ENCODE results near the gene TC2N. TPM values are rescaled to one million over a fixed set of nuclear protein-coding genes. Genes with fewer than 3 reads are reported as not detected.

TC2N gene
- polyA plus RNA-seq, 1 experiment, result 0.10 TPM

DNA sequence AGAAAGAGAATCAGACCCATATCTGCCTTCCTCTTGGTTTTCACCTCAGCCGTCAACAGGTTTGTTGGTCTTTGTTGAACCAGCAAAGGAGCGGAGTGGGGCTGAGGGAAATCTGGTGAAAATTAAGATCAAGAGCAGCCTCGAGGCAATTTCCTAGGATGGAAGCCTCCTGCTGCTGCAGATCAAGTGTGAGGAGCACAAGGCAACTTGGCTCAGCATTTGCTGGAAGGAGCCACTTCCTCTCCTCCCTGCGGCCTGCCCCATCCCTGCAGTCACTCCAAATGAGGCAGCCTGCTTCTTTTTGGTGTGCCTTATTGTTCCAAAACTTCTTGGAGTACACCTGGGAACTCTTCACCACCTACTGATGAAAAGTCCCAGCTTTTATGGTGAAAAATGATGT is 4.9 kb downstream of the TC2N start:
- Histone ChIP-seq H3K27ac (ENCODE audit: low read depth, low read length) (no peak overlapping the region), H3K9me3 (ENCODE audit: control insufficient read depth, insufficient read depth, low read length) (no peaks in the 10 kb centered on the region), H3K4me3 (ENCODE audit: low read depth, low read length) (no peak overlapping the region), H3K27me3 (ENCODE audit: control insufficient read depth, insufficient read depth, low read length) (peaks cover 3% of the 10 kb centered on the region)
- ChIA-PET CTCF (no interaction called here), POLR2A (no interaction called here)
- DNase-seq (ENCODE audit: low read depth, low spot score), result no peak
- TF ChIP-seq, protein P1, sequence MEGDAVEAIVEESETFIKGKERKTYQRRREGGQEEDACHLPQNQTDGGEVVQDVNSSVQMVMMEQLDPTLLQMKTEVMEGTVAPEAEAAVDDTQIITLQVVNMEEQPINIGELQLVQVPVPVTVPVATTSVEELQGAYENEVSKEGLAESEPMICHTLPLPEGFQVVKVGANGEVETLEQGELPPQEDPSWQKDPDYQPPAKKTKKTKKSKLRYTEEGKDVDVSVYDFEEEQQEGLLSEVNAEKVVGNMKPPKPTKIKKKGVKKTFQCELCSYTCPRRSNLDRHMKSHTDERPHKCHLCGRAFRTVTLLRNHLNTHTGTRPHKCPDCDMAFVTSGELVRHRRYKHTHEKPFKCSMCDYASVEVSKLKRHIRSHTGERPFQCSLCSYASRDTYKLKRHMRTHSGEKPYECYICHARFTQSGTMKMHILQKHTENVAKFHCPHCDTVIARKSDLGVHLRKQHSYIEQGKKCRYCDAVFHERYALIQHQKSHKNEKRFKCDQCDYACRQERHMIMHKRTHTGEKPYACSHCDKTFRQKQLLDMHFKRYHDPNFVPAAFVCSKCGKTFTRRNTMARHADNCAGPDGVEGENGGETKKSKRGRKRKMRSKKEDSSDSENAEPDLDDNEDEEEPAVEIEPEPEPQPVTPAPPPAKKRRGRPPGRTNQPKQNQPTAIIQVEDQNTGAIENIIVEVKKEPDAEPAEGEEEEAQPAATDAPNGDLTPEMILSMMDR (IDR thresholded peaks at IDR 0.05; ENCODE audit: low read depth, low read length), result no peak

DNA sequence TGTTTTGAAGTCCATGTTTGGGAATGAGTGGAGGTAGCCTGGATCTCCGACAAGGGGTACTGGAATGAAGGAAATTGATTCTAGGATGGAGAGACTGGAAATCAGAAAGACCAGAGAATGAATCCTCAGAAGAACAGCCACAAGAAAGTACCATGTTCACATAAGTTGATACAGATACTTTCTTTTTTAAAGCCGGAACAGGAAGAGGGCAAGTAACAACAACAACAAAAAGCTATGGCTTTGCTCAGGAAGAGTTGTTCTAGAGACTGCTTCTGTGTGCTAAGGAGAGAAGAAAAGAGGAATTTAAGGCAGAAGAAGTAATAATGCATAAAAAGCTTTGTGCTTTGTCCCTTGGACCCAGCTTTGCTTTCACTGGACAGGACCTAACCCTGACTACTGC is 6.2 kb downstream of the TC2N start:
- H3K27me3 ChIP-seq (ENCODE audit: control insufficient read depth, insufficient read depth, low read length), result peaks cover 3% of the 10 kb centered on the region
- no peak for DNase-seq (ENCODE audit: low read depth, low spot score)
- H3K9me3 ChIP-seq (ENCODE audit: control insufficient read depth, insufficient read depth, low read length), result no peaks in the 10 kb centered on the region
- CTCF ChIA-PET, result no interaction called here
- POLR2A ChIA-PET, result no interaction called here
- no peak overlapping the region for H3K4me3 ChIP-seq (ENCODE audit: low read depth, low read length)
- H3K27ac ChIP-seq (ENCODE audit: low read depth, low read length), result no peak overlapping the region
- TF ChIP-seq, protein P1 (IDR thresholded peaks at IDR 0.05; ENCODE audit: low read depth, low read length), result no peak

DNA sequence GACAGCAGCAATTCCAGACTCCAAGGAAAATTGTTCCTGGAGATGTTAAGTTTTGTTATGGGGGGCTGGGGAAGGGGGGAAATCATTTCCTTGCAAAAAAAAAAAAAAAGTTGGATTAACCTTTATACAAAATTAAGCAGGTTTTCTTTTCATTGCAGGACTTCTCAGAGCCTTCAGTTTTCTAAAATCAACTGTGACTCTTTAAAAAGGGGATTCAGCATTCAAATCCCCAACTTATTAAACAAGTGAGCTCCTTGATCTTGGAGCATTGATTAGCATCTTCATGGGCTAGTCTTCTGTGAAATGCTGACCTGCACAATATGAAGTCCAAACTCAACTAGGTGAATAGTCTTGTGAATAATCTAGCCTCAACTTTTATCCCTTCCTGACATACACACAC is 7.1 kb downstream of the TC2N start:
- POLR2A ChIA-PET, result no interaction called here

DNA sequence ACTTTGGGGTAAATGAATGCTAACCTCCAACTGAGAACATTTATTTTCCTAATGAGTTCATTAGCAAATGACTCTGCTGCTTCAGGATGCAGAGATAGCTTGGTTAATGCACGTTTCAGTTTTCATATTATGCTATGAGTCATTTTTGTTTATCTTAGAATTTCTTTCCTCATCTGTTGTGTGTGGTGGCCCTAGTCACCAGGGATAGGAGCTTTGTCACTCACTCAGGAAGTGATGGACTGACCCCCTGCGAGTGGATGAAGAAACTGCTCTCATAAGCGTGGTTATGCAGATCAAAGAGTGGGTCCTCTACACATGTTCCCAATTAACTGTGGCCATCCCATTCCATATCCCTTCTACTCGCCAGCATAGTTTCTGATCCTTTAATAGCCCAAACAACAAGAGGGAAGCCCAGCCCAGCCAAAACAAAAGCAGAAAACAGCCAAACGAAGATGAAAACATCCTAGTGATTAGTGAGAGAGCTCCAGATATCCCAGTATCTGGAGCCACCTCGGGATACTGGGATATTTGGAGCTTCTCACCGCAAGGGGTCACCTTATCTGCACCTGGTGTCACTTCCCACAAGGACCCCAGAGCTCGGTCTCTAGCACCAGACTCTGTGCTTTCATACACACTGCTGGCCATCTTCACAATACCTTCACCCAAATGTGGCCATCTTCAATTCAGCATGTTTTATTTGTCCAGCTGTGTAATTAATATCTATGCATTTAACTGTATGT is 8.6 kb downstream of the TC2N start:
- Histone ChIP-seq H3K4me3 (ENCODE audit: low read depth, low read length) (no peak overlapping the region), H3K27ac (ENCODE audit: low read depth, low read length) (no peak overlapping the region), H3K27me3 (ENCODE audit: control insufficient read depth, insufficient read depth, low read length) (peaks cover 5% of the 10 kb centered on the region), H3K9me3 (ENCODE audit: control insufficient read depth, insufficient read depth, low read length) (no peaks in the 10 kb centered on the region)
- ChIA-PET CTCF (interaction anchor here (0.6 to 0.8 kb wide), 2 partner anchors 9 to 209 kb away, joined by 3 read pairs; no protein-coding TSS in a partner anchor), POLR2A (interaction anchor here (1.3 kb wide), 1 partner anchor 182 kb away, joined by 3 read pairs; no protein-coding TSS in a partner anchor)
- TF ChIP-seq, protein P1 (IDR thresholded peaks at IDR 0.05; ENCODE audit: low read depth, low read length), result no peak
- no peak for DNase-seq (ENCODE audit: low read depth, low spot score)

More for the DNA sequence above, 7.1 kb downstream of the TC2N start:
- no peak overlapping the region for H3K4me3 ChIP-seq (ENCODE audit: low read depth, low read length)
- H3K27ac ChIP-seq (ENCODE audit: low read depth, low read length), result no peak overlapping the region
- TF ChIP-seq, protein P1 (IDR thresholded peaks at IDR 0.05; ENCODE audit: low read depth, low read length), result no peak
- H3K27me3 ChIP-seq (ENCODE audit: control insufficient read depth, insufficient read depth, low read length), result peaks cover 5% of the 10 kb centered on the region
- CTCF ChIA-PET, result no interaction called here
- no peaks in the 10 kb centered on the region for H3K9me3 ChIP-seq (ENCODE audit: control insufficient read depth, insufficient read depth, low read length)
- DNase-seq (ENCODE audit: low read depth, low spot score), result no peak

DNA sequence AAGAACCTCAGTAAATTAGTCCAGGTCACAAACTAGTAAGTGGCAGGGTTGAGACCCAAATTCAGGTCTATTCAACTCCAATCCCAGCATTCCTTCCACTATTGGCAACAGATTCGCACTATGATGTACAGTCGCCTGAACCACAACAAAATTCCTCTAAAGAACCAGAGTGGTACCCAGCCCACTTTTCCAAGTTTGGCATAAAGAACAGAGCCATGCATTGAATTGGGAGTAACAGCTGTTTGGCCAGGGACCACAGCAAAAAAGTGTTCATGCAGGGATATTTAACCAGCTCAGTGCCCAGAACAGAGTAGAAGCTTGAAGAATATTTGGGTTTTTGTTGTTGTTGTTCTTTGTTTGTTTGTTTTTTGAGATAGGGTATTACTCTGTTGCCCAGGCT is 9.7 kb downstream of the TC2N start:
- Histone ChIP-seq H3K27ac (ENCODE audit: low read depth, low read length) (no peak overlapping the region), H3K9me3 (ENCODE audit: control insufficient read depth, insufficient read depth, low read length) (no peaks in the 10 kb centered on the region), H3K27me3 (ENCODE audit: control insufficient read depth, insufficient read depth, low read length) (peaks cover 5% of the 10 kb centered on the region), H3K4me3 (ENCODE audit: low read depth, low read length) (no peak overlapping the region)
- ChIA-PET CTCF (no interaction called here), POLR2A (no interaction called here)
- TF ChIP-seq, protein P1 (IDR thresholded peaks at IDR 0.05; ENCODE audit: low read depth, low read length), result no peak
- DNase-seq (ENCODE audit: low read depth, low spot score), result no peak

Measured in AG04450 (cell line).